Measurements from ENCODE around the gene SHROOM4. TPM values are rescaled to one million over a fixed set of nuclear protein-coding genes. Genes with fewer than 3 reads are reported as not detected.

SHROOM4 gene
- polyA plus RNA-seq, 4 donors, result under 0.01 to 5.0 (median 1.8) TPM

DNA sequence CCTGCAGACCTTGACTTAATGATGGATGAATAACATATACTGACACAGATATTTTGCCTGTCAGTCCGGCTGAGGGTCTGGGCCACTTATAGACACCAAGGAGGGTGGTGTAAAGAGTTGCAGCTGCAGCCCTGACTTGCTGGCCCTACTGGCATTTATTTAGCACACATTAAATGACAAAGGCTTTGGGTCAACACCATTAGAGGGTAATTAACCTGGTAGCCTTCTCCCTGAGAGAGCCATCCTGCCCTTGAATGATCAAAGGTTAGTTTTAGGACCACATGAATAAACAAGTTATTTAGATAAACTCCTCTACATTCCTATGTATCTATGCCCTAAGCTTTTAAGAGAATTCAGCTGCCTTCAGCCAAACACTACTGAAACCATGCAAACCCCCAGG, 232.6 kb downstream of the SHROOM4 start:
- no peak for FAIRE-seq
- no peaks in the 10 kb centered on the region for H3K27me3 ChIP-seq (ENCODE audit: control insufficient read depth in 3 of 3, insufficient read depth in 3 of 3, low read length in 3 of 3)
- H3K9me3 ChIP-seq (ENCODE audit: control insufficient read depth in 2 of 2, insufficient read depth in 1 of 2, low read depth in 1 of 2, low read length in 1 of 2), result no peaks in the 10 kb centered on the region
- DNase-seq, result no peak
- WGBS, 3 donors, result 58 to 92% (median 83%) methylated on average over 1 of the region's 1 CpG
- H3K4me1 ChIP-seq (ENCODE audit: control insufficient read depth in 3 of 3, insufficient read depth in 2 of 3, low read depth in 1 of 3, low read length in 2 of 3), result no peaks in the 10 kb centered on the region
- H3K36me3 ChIP-seq (ENCODE audit: control insufficient read depth in 3 of 3, insufficient read depth in 2 of 3, low read depth in 1 of 3, low read length in 3 of 3), result no peaks in the 10 kb centered on the region
- H3K27ac ChIP-seq (ENCODE audit: low read depth in 1 of 3, low read length in 2 of 3), result no peak overlapping the region
- H3K4me3 ChIP-seq (ENCODE audit: low read depth in 1 of 3, low read length in 3 of 3), result no peak overlapping the region

- no peak overlapping the region for H3K4me3 ChIP-seq (ENCODE audit: low read depth in 1 of 3, low read length in 3 of 3)
- no peak overlapping the region for H3K27ac ChIP-seq (ENCODE audit: low read depth in 1 of 3, low read length in 2 of 3)
- 0 to 6% (median 5%) methylated on average over 2 of the region's 2 CpGs for WGBS, 3 donors
- FAIRE-seq, result no peak
- peak; percentile 47 to 65 for DNase-seq
- H3K4me1 ChIP-seq (ENCODE audit: control insufficient read depth in 3 of 3, insufficient read depth in 2 of 3, low read depth in 1 of 3, low read length in 2 of 3), result no peaks in the 10 kb centered on the region
- peaks cover 0 to 3% (median 0%) of the 10 kb centered on the region in 3 donors for H3K27me3 ChIP-seq (ENCODE audit: control insufficient read depth in 3 of 3, insufficient read depth in 3 of 3, low read length in 3 of 3)
- no peaks in the 10 kb centered on the region for H3K9me3 ChIP-seq (ENCODE audit: control insufficient read depth in 2 of 2, insufficient read depth in 1 of 2, low read depth in 1 of 2, low read length in 1 of 2)
- H3K36me3 ChIP-seq (ENCODE audit: control insufficient read depth in 3 of 3, insufficient read depth in 2 of 3, low read depth in 1 of 3, low read length in 3 of 3), result no peaks in the 10 kb centered on the region
Observed at GRCh38 chrX:50579955-50580354, 234.0 kb downstream of the SHROOM4 start.

GRCh38 chrX:50577326-50577725, 236.7 kb downstream of the SHROOM4 start:
- no peak for FAIRE-seq
- H3K4me3 ChIP-seq (ENCODE audit: low read depth in 1 of 3, low read length in 3 of 3), result no peak overlapping the region
- H3K4me1 ChIP-seq (ENCODE audit: control insufficient read depth in 3 of 3, insufficient read depth in 2 of 3, low read depth in 1 of 3, low read length in 2 of 3), result no peaks in the 10 kb centered on the region
- H3K27ac ChIP-seq (ENCODE audit: low read depth in 1 of 3, low read length in 2 of 3), result no peak overlapping the region
- no peaks in the 10 kb centered on the region for H3K36me3 ChIP-seq (ENCODE audit: control insufficient read depth in 3 of 3, insufficient read depth in 2 of 3, low read depth in 1 of 3, low read length in 3 of 3)
- H3K27me3 ChIP-seq (ENCODE audit: control insufficient read depth in 3 of 3, insufficient read depth in 3 of 3, low read length in 3 of 3), result peaks cover 0 to 3% (median 0%) of the 10 kb centered on the region in 3 donors
- no peaks in the 10 kb centered on the region for H3K9me3 ChIP-seq (ENCODE audit: control insufficient read depth in 2 of 2, insufficient read depth in 1 of 2, low read depth in 1 of 2, low read length in 1 of 2)
- WGBS, 3 donors, result 65 to 77% (median 70%) methylated on average over 1 of the region's 1 CpG
- no peak for DNase-seq

GRCh38 chrX:50567636-50568035, 246.4 kb downstream of the SHROOM4 start:
- no peaks in the 10 kb centered on the region for H3K9me3 ChIP-seq (ENCODE audit: control insufficient read depth in 2 of 2, insufficient read depth in 1 of 2, low read depth in 1 of 2, low read length in 1 of 2)
- DNase-seq, result no peak
- H3K36me3 ChIP-seq (ENCODE audit: control insufficient read depth in 3 of 3, insufficient read depth in 2 of 3, low read depth in 1 of 3, low read length in 3 of 3), result no peaks in the 10 kb centered on the region
- no peaks in the 10 kb centered on the region for H3K27me3 ChIP-seq (ENCODE audit: control insufficient read depth in 3 of 3, insufficient read depth in 3 of 3, low read length in 3 of 3)
- no peaks in the 10 kb centered on the region for H3K4me1 ChIP-seq (ENCODE audit: control insufficient read depth in 3 of 3, insufficient read depth in 2 of 3, low read depth in 1 of 3, low read length in 2 of 3)
- no peak overlapping the region for H3K4me3 ChIP-seq (ENCODE audit: low read depth in 1 of 3, low read length in 3 of 3)
- H3K27ac ChIP-seq (ENCODE audit: low read depth in 1 of 3, low read length in 2 of 3), result no peak overlapping the region
- no peak for FAIRE-seq
- WGBS, 3 donors, result 0 to 23% (median 12%) methylated on average over 1 of the region's 1 CpG

DNA sequence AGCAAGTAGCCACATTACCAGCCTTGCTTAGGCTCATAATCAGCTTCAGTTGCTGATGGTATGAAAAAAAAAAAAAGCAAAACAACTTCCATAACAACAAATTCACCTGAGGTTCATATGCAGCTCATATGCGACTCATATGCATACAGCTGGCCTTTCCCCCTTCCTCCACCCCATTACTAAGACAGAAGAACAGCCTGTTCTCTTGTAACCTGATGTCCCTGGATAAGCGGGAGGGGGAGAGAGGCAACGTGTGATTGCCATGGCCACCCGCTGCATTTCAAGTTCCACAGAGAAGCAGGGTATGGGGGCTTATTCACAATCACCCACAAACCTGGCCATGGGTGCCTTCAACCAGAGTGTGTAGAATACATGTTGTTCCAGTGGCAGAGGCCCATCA, 248.3 kb downstream of the SHROOM4 start:
- no peak for FAIRE-seq
- H3K9me3 ChIP-seq (ENCODE audit: control insufficient read depth in 2 of 2, insufficient read depth in 1 of 2, low read depth in 1 of 2, low read length in 1 of 2), result no peaks in the 10 kb centered on the region
- WGBS, 3 donors, result 55 to 82% (median 58%) methylated on average over 4 of the region's 4 CpGs

More for the DNA sequence above, 248.3 kb downstream of the SHROOM4 start:
- DNase-seq, result no peak
- Histone ChIP-seq H3K4me1 (ENCODE audit: control insufficient read depth in 3 of 3, insufficient read depth in 2 of 3, low read depth in 1 of 3, low read length in 2 of 3) (no peaks in the 10 kb centered on the region), H3K4me3 (ENCODE audit: low read depth in 1 of 3, low read length in 3 of 3) (no peak overlapping the region), H3K36me3 (ENCODE audit: control insufficient read depth in 3 of 3, insufficient read depth in 2 of 3, low read depth in 1 of 3, low read length in 3 of 3) (no peaks in the 10 kb centered on the region), H3K27ac (ENCODE audit: low read depth in 1 of 3, low read length in 2 of 3) (no peak overlapping the region), H3K27me3 (ENCODE audit: control insufficient read depth in 3 of 3, insufficient read depth in 3 of 3, low read length in 3 of 3) (no peaks in the 10 kb centered on the region)

Other genes starting within 250 kb of the SHROOM4 start
- gene BMP15, start 96.5 kb upstream of the SHROOM4 start, polyA plus RNA-seq, result not detected

Measured in small intestine (tissue), 7 donors.